Esophagus muscularis mucosa (tissue), 4 donors: ENCODE data around the gene PLAGL2. TPM values are rescaled to one million over a fixed set of nuclear protein-coding genes. Genes with fewer than 3 reads are reported as not detected.

Experiments
- DNase-seq: peaks from one replicate; pipeline ENCODE4 v3.0.0-alpha.2; 2017; ENCODE audit errors: extremely low spot score
- H3K27ac ChIP-seq, 4 donors: fragments of 200-600 bp; sonication (generic); replicated peaks in 1 of 4; 1 replicate in 3 of 4; 2 replicates in 1 of 4; pipeline ENCODE4 v1.5.1; 2016 to 2019; ENCODE audit warnings: mild to moderate bottlenecking in 1 of 4
- H3K27me3 ChIP-seq, 4 donors: fragments of 200-600 bp; sonication (generic); one replicate each; pipeline versions ENCODE4 v1.5.1 to v1.6.0; 2016 to 2019
- H3K36me3 ChIP-seq, 4 donors: fragments of 200-600 bp; sonication (generic); one replicate each; pipeline ENCODE4 v1.5.1; 2016 to 2019
- H3K4me1 ChIP-seq, 4 donors: fragments of 200-600 bp; sonication (generic); one replicate each; pipeline ENCODE4 v1.5.1; 2016 to 2019
- H3K4me3 ChIP-seq, 4 donors: fragments of 200-600 bp; sonication (generic); 1 replicate in 2 of 4; 2 replicates in 2 of 4; pipeline ENCODE4 v1.5.1; 2016 to 2019; ENCODE audit warnings: mild to moderate bottlenecking in 4 of 4, moderate library complexity in 1 of 4
- H3K9me3 ChIP-seq, 4 donors: fragments of 200-600 bp; sonication (generic); 1 replicate in 3 of 4; 2 replicates in 1 of 4; pipeline ENCODE4 v1.5.1; 2016 to 2019
- CTCF ChIP-seq, 3 experiments: fragments of 200-600 bp in 2 of 3; fragments of 450-650 bp in 1 of 3; sonication (generic) in 2 of 3; IDR thresholded peaks; one replicate each; pipeline ENCODE4 v1.5.1; 2017 to 2019; ENCODE audit warnings: antibody characterized with exemption in 3 of 3, mild to moderate bottlenecking in 2 of 3, moderate library complexity in 1 of 3
- EP300 ChIP-seq: sonication (generic); formaldehyde crosslinking; IDR thresholded peaks from one replicate; pipeline ENCODE4 v1.6.1; 2017; ENCODE audit warnings: antibody characterized with exemption
- POLR2A ChIP-seq: fragments of 450-650 bp; IDR thresholded peaks from one replicate; pipeline ENCODE4 v1.6.1; 2017; ENCODE audit warnings: antibody characterized with exemption, moderate library complexity, mild to moderate bottlenecking, low read depth
- POLR2AphosphoS5 ChIP-seq, 2 donors: sonication (generic); formaldehyde crosslinking; IDR thresholded peaks; one replicate each; pipeline ENCODE4 v1.6.1; 2017; ENCODE audit warnings: antibody characterized with exemption in 2 of 2
- WGBS: methylation state at CpG from one replicate; pipeline ENCODE4 v1.1.5; 2018; 5-methylcytosine and 5-hydroxymethylcytosine counted together
- intact Hi-C: fragments of 100-400 bp; cut with DNase I; formaldehyde crosslinking; loops from one replicate; pipeline ENCODE4 v1.15.1; 2023
- total RNA-seq, 4 donors: library from RNA; depleted of rRNA; stranded (reverse); fragments of >200 nt; gene quantifications; one replicate each; pipeline versions ENCODE4 v1.1.0 to v1.2.1, GENCODE V29; 2016

PLAGL2 gene
- total RNA-seq, 4 donors from 2014 or later = 5.4 to 10.8 (median 8.0) TPM

- H3K36me3 ChIP-seq = peaks cover 0 to 100% (median 81%) of the 10 kb centered on the region in 4 donors
Observed at GRCh38 chr20:32218156-32218900, 10.8 kb upstream of the PLAGL2 start.

GRCh38 chr20:32216179-32217142, 8.9 kb upstream of the PLAGL2 start:
- WGBS = 92% methylated on average over 13 of the region's 13 CpGs

More at GRCh38 chr20:32218156-32218900, 10.8 kb upstream of the PLAGL2 start:
- TF ChIP-seq POLR2AphosphoS5 (IDR thresholded peaks at IDR 0.05) = no peak
- no peak for TF ChIP-seq CTCF (IDR thresholded peaks at IDR 0.05)
- TF ChIP-seq EP300 = no peak
- no peak for TF ChIP-seq POLR2A
- Histone ChIP-seq H3K27me3 (no peaks in the 10 kb centered on the region), H3K9me3 (no peaks in the 10 kb centered on the region), H3K4me3 (no peak overlapping the region), H3K27ac (no peak overlapping the region), H3K4me1 (peaks cover 0 to 7% (median 0%) of the 10 kb centered on the region in 4 donors)
- DNase-seq = no peak
- intact Hi-C loops = no loop called here
- WGBS = 90% methylated on average over 5 of the region's 5 CpGs

GRCh38 chr20:32215729-32216128, 8.2 kb upstream of the PLAGL2 start:
- Histone ChIP-seq H3K4me1 (peaks cover 0 to 7% (median 0%) of the 10 kb centered on the region in 4 donors), H3K27ac (no peak overlapping the region), H3K9me3 (no peaks in the 10 kb centered on the region), H3K4me3 (no peak overlapping the region), H3K27me3 (no peaks in the 10 kb centered on the region), H3K36me3 (peaks cover 0 to 98% (median 76%) of the 10 kb centered on the region in 4 donors)
- TF ChIP-seq EP300 = no peak
- TF ChIP-seq CTCF (IDR thresholded peaks at IDR 0.05) = no peak
- WGBS = 90% methylated on average over 3 of the region's 3 CpGs
- DNase-seq = no peak
- intact Hi-C loops = no loop called here

More at GRCh38 chr20:32216179-32217142, 8.9 kb upstream of the PLAGL2 start:
- Histone ChIP-seq H3K9me3 (no peaks in the 10 kb centered on the region), H3K4me3 (no peak overlapping the region), H3K36me3 (peaks cover 0 to 98% (median 77%) of the 10 kb centered on the region in 4 donors), H3K27ac (no peak overlapping the region), H3K27me3 (no peaks in the 10 kb centered on the region), H3K4me1 (peaks cover 0 to 7% (median 0%) of the 10 kb centered on the region in 4 donors)
- DNase-seq = no peak
- intact Hi-C loops = no loop called here
- TF ChIP-seq CTCF (IDR thresholded peaks at IDR 0.05) = no peak
- no peak for TF ChIP-seq EP300
- TF ChIP-seq POLR2A = no peak
- no peak for TF ChIP-seq POLR2AphosphoS5 (IDR thresholded peaks at IDR 0.05)

GRCh38 chr20:32215147-32215546, 7.6 kb upstream of the PLAGL2 start:
- TF ChIP-seq POLR2AphosphoS5 (IDR thresholded peaks at IDR 0.05) = no peak
- no peak for TF ChIP-seq EP300
- TF ChIP-seq CTCF (IDR thresholded peaks at IDR 0.05) = no peak
- TF ChIP-seq POLR2A = no peak
- no peaks in the 10 kb centered on the region for H3K27me3 ChIP-seq
- WGBS = 89% methylated on average over 8 of the region's 8 CpGs
- peaks cover 0 to 12% (median under 1%) of the 10 kb centered on the region in 4 donors for H3K4me1 ChIP-seq
- no peak for DNase-seq
- H3K36me3 ChIP-seq = peaks cover 0 to 98% (median 77%) of the 10 kb centered on the region in 4 donors
- intact Hi-C loops = no loop called here
- H3K9me3 ChIP-seq = no peaks in the 10 kb centered on the region
- H3K4me3 ChIP-seq = no peak overlapping the region
- H3K27ac ChIP-seq = no peak overlapping the region
